Anterior cingulate cortex (tissue), 58 donors: ENCODE results near the gene LRRC28.
A peak's percentile ranks its signal among the peaks of the same experiment; 100 is the strongest.
"Not testable (repeated sequence)": the region's sequence is repeated elsewhere in the genome, so short reads cannot be mapped to it uniquely, and the experiment has no call there.

Experiments
- DNase-seq, 58 donors: peaks; one replicate each; lab custom pipeline; 2025; lab: John Stamatoyannopoulos, UW

LRRC28 gene

GRCh38 chr15:99250857-99251841 lies at the start of gene LRRC28:
Gene LRRC28 (plus strand): TSS chr15:99251481. CDS start chr15:99255958, 4,477 bp downstream.
- DNase-seq: peak; percentile 73 to 99 (median 98)

GRCh38 chr15:99202176-99202552 lies 49.1 kb upstream of the LRRC28 start:
- no peak for DNase-seq

GRCh38 chr15:99207672-99208071 lies 43.6 kb upstream of the LRRC28 start:
- no peak for DNase-seq

- DNase-seq: no peak
Observed at GRCh38 chr15:99209326-99209725, 42.0 kb upstream of the LRRC28 start.

GRCh38 chr15:99210334-99210733 lies 40.9 kb upstream of the LRRC28 start:
- DNase-seq: no peak

- no peak for DNase-seq
Observed at GRCh38 chr15:99211926-99212325, 39.4 kb upstream of the LRRC28 start.

- DNase-seq: no peak
Observed at GRCh38 chr15:99212406-99212805, 38.9 kb upstream of the LRRC28 start.

- peak in 56 of 58 donors; percentile 1 to 87 (median 48) for DNase-seq
Observed at GRCh38 chr15:99213187-99213811, 38.0 kb upstream of the LRRC28 start.

- DNase-seq: no peak
Observed at GRCh38 chr15:99224372-99225214, 26.7 kb upstream of the LRRC28 start.

- no peak for DNase-seq
Observed at GRCh38 chr15:99226802-99227201, 24.5 kb upstream of the LRRC28 start.

GRCh38 chr15:99228120-99228770 lies 23.0 kb upstream of the LRRC28 start:
- DNase-seq: no peak

GRCh38 chr15:99230867-99231266 lies 20.4 kb upstream of the LRRC28 start:
- DNase-seq: no peak

GRCh38 chr15:99232740-99233139 lies 18.5 kb upstream of the LRRC28 start:
- no peak for DNase-seq

GRCh38 chr15:99234160-99234559 lies 17.1 kb upstream of the LRRC28 start:
- DNase-seq: not testable (repeated sequence)

- DNase-seq: no peak
Observed at GRCh38 chr15:99238849-99239248, 12.4 kb upstream of the LRRC28 start.

- no peak for DNase-seq
Observed at GRCh38 chr15:99239545-99240198, 11.6 kb upstream of the LRRC28 start.

GRCh38 chr15:99241752-99242151 lies 9.5 kb upstream of the LRRC28 start:
- DNase-seq: no peak

- DNase-seq: no peak
Observed at GRCh38 chr15:99244306-99244705, 7.0 kb upstream of the LRRC28 start.

- no peak for DNase-seq
Observed at GRCh38 chr15:99247062-99247461, 4.2 kb upstream of the LRRC28 start.
